ENCODE measurements around the gene NPIPB6.

The NPIPB6 gene

DNA sequence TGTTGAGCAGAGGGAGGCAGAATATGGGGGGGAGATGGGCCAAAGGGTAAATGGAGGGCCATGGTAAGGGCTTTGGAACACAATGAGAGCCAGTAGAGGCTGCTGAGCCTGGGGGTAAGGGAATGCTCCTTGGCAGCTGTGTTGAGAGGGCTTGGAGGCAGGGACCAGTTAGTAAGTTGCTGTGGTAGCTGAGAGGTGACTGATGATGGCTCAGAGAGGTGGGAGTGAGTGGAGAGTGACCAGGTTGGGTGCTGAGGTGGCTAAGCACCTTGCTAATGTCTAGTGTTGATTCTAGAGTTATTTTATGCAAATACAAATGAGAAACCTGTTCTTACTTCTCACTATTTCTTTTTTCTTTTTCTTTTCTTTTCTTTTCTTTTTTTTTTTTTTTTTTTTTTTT lies 60.2 kb downstream of the NPIPB6 start:
- TF ChIP-seq CTCF (IDR thresholded peaks at IDR 0.05; ENCODE audit: poor library complexity, severe bottlenecking): no peak
- DNase-seq (ENCODE audit: low spot score) (no peak), ATAC-seq (ENCODE audit: low read depth) (no peak)
- Histone ChIP-seq H3K27me3 (ENCODE audit: insufficient read depth, poor library complexity, severe bottlenecking) (no peaks in the 10 kb centered on the region), H3K36me3 (ENCODE audit: low read depth) (no peaks in the 10 kb centered on the region), H3K9me3 (ENCODE audit: severe bottlenecking) (no peaks in the 10 kb centered on the region), H3K27ac (ENCODE audit: poor library complexity, severe bottlenecking) (no peak overlapping the region), H3K4me3 (ENCODE audit: severe bottlenecking) (no peak overlapping the region), H3K4me1 (ENCODE audit: insufficient read depth, poor library complexity, severe bottlenecking) (no peaks in the 10 kb centered on the region)

GRCh38 chr16:28301620-28302019 lies 61.7 kb downstream of the NPIPB6 start:
- no peaks in the 10 kb centered on the region for H3K9me3 ChIP-seq (ENCODE audit: severe bottlenecking)
- DNase-seq (ENCODE audit: low spot score) (no peak), ATAC-seq (ENCODE audit: low read depth) (no peak)
- no peak for TF ChIP-seq CTCF (IDR thresholded peaks at IDR 0.05; ENCODE audit: poor library complexity, severe bottlenecking)
- H3K4me3 ChIP-seq (ENCODE audit: severe bottlenecking): no peak overlapping the region
- H3K27ac ChIP-seq (ENCODE audit: poor library complexity, severe bottlenecking): no peak overlapping the region
- H3K36me3 ChIP-seq (ENCODE audit: low read depth): no peaks in the 10 kb centered on the region
- no peaks in the 10 kb centered on the region for H3K4me1 ChIP-seq (ENCODE audit: insufficient read depth, poor library complexity, severe bottlenecking)
- no peaks in the 10 kb centered on the region for H3K27me3 ChIP-seq (ENCODE audit: insufficient read depth, poor library complexity, severe bottlenecking)

DNA sequence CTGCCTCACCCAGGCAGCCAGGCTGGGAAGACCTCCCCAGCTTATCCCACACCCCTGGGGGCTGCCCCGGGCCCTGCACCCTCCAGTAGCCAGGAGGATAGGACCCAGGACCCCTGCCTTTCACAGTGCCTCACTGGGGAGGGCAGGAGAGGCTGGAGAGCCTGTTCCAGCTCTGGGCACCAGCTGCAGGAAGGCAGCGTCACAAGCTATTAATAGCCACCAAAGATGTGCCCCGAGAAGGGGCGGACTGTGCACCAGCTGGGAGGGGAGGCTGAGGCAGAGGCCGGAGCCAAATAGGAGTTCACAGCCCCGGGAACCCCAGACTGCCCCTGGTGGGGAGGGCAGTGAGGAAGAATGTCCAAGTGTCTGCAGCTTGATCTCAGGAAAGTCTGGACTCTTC lies 62.2 kb downstream of the NPIPB6 start:
- H3K4me1 ChIP-seq (ENCODE audit: insufficient read depth, poor library complexity, severe bottlenecking): no peaks in the 10 kb centered on the region
- TF ChIP-seq CTCF (IDR thresholded peaks at IDR 0.05; ENCODE audit: poor library complexity, severe bottlenecking): no peak
- H3K4me3 ChIP-seq (ENCODE audit: severe bottlenecking): no peak overlapping the region
- ATAC-seq (ENCODE audit: low read depth) (no peak), DNase-seq (ENCODE audit: low spot score) (no peak)
- no peaks in the 10 kb centered on the region for H3K9me3 ChIP-seq (ENCODE audit: severe bottlenecking)
- no peaks in the 10 kb centered on the region for H3K36me3 ChIP-seq (ENCODE audit: low read depth)
- H3K27me3 ChIP-seq (ENCODE audit: insufficient read depth, poor library complexity, severe bottlenecking): no peaks in the 10 kb centered on the region
- no peak overlapping the region for H3K27ac ChIP-seq (ENCODE audit: poor library complexity, severe bottlenecking)

DNA sequence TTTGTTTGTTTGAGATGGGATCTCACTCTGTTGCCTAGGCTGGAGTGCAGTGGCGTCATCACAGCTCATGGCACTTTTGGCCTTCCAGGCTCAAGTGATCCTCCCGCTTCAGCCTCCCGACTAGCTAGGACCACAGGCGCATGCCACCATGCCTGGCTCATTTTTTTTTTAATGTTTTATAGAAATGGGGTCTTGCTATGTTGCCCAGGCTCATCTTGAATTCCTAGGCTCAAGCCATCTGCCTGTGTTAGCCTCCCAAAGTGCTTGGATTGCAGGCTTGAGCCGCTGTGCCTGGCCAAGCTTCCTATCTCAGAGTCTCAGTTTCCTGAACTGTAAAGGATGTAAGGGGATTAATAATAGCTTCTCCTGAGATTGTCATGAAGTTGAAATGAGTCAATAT lies 63.0 kb downstream of the NPIPB6 start:
- DNase-seq (ENCODE audit: low spot score) (no peak), ATAC-seq (ENCODE audit: low read depth) (no peak)
- Histone ChIP-seq H3K27ac (ENCODE audit: poor library complexity, severe bottlenecking) (no peak overlapping the region), H3K36me3 (ENCODE audit: low read depth) (no peaks in the 10 kb centered on the region), H3K27me3 (ENCODE audit: insufficient read depth, poor library complexity, severe bottlenecking) (no peaks in the 10 kb centered on the region), H3K9me3 (ENCODE audit: severe bottlenecking) (no peaks in the 10 kb centered on the region), H3K4me1 (ENCODE audit: insufficient read depth, poor library complexity, severe bottlenecking) (no peaks in the 10 kb centered on the region), H3K4me3 (ENCODE audit: severe bottlenecking) (no peak overlapping the region)
- TF ChIP-seq CTCF (IDR thresholded peaks at IDR 0.05; ENCODE audit: poor library complexity, severe bottlenecking): no peak

- H3K36me3 ChIP-seq (ENCODE audit: low read depth): no peaks in the 10 kb centered on the region
Observed at GRCh38 chr16:28298511-28298878, 64.8 kb downstream of the NPIPB6 start.

More at GRCh38 chr16:28298511-28298878, 64.8 kb downstream of the NPIPB6 start:
- ATAC-seq (ENCODE audit: low read depth) (no peak), DNase-seq (ENCODE audit: low spot score) (no peak)
- no peak overlapping the region for H3K4me3 ChIP-seq (ENCODE audit: severe bottlenecking)
- peaks cover 6% of the 10 kb centered on the region for H3K27me3 ChIP-seq (ENCODE audit: insufficient read depth, poor library complexity, severe bottlenecking)
- TF ChIP-seq CTCF (IDR thresholded peaks at IDR 0.05; ENCODE audit: poor library complexity, severe bottlenecking): no peak
- no peaks in the 10 kb centered on the region for H3K9me3 ChIP-seq (ENCODE audit: severe bottlenecking)
- H3K4me1 ChIP-seq (ENCODE audit: insufficient read depth, poor library complexity, severe bottlenecking): no peaks in the 10 kb centered on the region
- no peak overlapping the region for H3K27ac ChIP-seq (ENCODE audit: poor library complexity, severe bottlenecking)
